ENCODE measurements around the gene KIAA0040.
"Not testable (repeated sequence)": the region's sequence is repeated elsewhere in the genome, so short reads cannot be mapped to it uniquely, and the experiment has no call there.

The KIAA0040 gene

DNA sequence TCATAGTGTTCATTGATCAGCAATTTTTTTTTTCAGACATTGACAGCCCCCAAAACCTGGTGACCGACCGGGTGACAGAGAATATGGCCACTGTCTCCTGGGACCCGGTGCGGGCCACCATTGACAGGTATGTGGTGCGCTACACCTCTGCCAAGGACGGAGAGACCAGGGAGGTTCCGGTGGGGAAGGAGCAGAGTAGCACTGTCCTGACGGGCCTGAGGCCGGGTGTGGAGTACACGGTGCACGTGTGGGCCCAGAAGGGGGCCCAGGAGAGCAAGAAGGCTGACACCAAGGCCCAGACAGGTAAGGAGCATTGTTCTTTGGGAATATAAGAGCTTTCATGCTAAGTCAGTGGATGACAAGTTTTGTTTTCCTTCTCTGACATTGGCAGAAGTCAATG is 75.7 kb downstream of the KIAA0040 start:
- TF ChIP-seq, protein P1, sequence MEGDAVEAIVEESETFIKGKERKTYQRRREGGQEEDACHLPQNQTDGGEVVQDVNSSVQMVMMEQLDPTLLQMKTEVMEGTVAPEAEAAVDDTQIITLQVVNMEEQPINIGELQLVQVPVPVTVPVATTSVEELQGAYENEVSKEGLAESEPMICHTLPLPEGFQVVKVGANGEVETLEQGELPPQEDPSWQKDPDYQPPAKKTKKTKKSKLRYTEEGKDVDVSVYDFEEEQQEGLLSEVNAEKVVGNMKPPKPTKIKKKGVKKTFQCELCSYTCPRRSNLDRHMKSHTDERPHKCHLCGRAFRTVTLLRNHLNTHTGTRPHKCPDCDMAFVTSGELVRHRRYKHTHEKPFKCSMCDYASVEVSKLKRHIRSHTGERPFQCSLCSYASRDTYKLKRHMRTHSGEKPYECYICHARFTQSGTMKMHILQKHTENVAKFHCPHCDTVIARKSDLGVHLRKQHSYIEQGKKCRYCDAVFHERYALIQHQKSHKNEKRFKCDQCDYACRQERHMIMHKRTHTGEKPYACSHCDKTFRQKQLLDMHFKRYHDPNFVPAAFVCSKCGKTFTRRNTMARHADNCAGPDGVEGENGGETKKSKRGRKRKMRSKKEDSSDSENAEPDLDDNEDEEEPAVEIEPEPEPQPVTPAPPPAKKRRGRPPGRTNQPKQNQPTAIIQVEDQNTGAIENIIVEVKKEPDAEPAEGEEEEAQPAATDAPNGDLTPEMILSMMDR (IDR thresholded peaks at IDR 0.05; ENCODE audit: control extremely low read depth, extremely low read depth, low read depth, missing control alignments), result no peak
- no peak for DNase-seq (ENCODE audit: extremely low spot score)
- ChIA-PET POLR2A (no interaction called here), CTCF (interaction anchor here (0.9 to 5.6 kb wide), 6 partner anchors 9 to 87 kb away, joined by 3 to 53 read pairs (median 8); no protein-coding TSS in a partner anchor)

- no peak for DNase-seq (ENCODE audit: extremely low spot score)
- TF ChIP-seq, protein P1 (IDR thresholded peaks at IDR 0.05; ENCODE audit: control extremely low read depth, extremely low read depth, low read depth, missing control alignments), result no peak
- POLR2A ChIA-PET, result no interaction called here
- CTCF ChIA-PET, result interaction anchor here (0.9 to 5.6 kb wide), 7 partner anchors 10 to 87 kb away, joined by 3 to 53 read pairs (median 6); no protein-coding TSS in a partner anchor
Observed at GRCh38 chr1:175116210-175116798, 76.3 kb downstream of the KIAA0040 start.

DNA sequence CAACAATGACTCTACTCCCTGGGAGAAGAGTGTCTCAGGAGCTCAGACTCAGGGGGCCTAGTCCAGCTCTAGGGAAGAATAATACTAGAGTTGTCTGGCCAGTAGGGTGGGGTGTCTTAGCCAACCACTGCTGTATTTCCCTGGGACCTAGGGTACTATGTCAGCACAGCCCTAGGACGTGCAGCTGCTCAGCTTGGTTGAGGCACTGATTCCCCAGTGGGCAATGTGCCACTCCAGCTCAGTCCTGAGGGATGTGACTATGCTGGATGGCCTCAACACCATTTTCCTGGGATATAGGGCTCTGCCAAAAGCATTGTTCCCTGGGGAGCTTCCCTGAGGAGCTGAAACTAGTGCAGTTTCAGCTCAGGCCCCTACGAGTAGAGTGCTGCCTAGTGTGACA is 77.6 kb downstream of the KIAA0040 start:
- ChIA-PET POLR2A (no interaction called here), CTCF (interaction anchor here (0.7 to 5.6 kb wide), 7 partner anchors 11 to 85 kb away, joined by 3 to 53 read pairs (median 6); no protein-coding TSS in a partner anchor)
- TF ChIP-seq, protein P1 (IDR thresholded peaks at IDR 0.05; ENCODE audit: control extremely low read depth, extremely low read depth, low read depth, missing control alignments), result no peak
- DNase-seq (ENCODE audit: extremely low spot score), result no peak

- DNase-seq (ENCODE audit: extremely low spot score); POLR2A ChIA-PET; CTCF ChIA-PET: not testable (repeated sequence)
Observed at GRCh38 chr1:175108331-175108820, 84.2 kb downstream of the KIAA0040 start.

Data from GM10248 (cell line).